Gastrocnemius medialis (tissue), 4 donors: ENCODE measurements around the gene HRC.

ENCODE experiments used
- CTCF ChIP-seq, 5 experiments: fragments of 450-650 bp in 3 of 5; fragments of 200-600 bp in 2 of 5; sonication (generic) in 2 of 5; IDR thresholded peaks in 4 of 5; conservative IDR thresholded peaks in 1 of 5; 1 replicate in 4 of 5; 2 replicates in 1 of 5; pipeline ENCODE4 v1.5.1; 2016 to 2019; ENCODE audit warnings: antibody characterized with exemption in 5 of 5, mild to moderate bottlenecking in 3 of 5, moderate library complexity in 3 of 5
- POLR2A ChIP-seq, 2 donors: fragments of 450-650 bp; IDR thresholded peaks; one replicate each; pipeline ENCODE4 v1.6.1; 2017; ENCODE audit warnings: antibody characterized with exemption in 2 of 2, mild to moderate bottlenecking in 2 of 2, moderate library complexity in 2 of 2

DNA sequence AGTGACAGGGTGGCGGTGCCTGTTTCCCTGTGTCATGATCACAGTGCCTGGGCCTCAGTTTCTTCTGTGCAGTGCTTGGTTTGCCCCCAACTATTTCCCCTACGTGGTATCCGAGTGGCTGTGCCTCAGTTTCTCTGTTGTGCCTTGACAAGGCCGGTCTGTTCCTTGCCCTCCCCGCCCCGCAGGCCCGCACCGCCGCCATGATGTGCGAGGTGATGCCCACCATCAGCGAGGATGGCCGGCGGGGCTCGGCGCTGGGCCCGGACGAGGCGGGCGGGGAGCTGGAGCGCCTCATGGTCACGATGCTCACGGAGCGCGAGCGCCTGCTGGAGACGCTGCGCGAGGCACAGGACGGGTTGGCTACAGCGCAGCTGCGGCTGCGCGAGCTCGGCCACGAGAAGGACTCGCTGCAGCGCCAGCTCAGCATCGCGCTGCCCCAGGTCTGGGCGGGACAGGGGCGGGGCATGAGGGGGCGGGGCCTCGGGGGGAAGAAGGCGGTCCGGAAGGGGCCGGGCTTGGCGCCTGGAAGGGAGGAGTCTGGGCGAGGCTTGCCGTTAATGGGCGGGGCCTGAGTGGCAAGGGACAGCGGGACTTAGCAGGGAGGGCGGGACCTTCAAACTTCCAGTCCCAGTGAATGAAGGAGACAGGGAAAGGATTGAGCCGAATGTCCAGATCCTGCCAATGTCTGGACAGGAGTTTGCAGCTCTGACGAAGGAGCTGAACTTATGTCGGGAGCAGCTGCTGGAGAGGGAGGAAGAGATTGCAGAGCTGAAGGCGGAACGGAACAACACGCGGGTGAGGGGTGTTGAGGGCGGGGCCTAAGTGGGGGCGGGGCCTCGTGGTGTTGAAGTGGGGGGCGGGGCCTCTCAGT is 27.3 kb downstream of the HRC start:
- TF ChIP-seq POLR2A (IDR thresholded peaks at IDR 0.05) = no peak
- TF ChIP-seq CTCF (IDR thresholded peaks at IDR 0.05 in 4 of 5, conservative IDR thresholded peaks at IDR 0.05 in 1 of 5) = peak in 3 of 5 experiments; percentile 12 to 34 (median 19)
